Esophagus muscularis mucosa (tissue), 4 donors: ENCODE data around the gene NRGN. TPM values are rescaled to one million over a fixed set of nuclear protein-coding genes. Genes with fewer than 3 reads are reported as not detected.

Experiments used
- DNase-seq: peaks from one replicate; pipeline ENCODE4 v3.0.0-alpha.2; 2017; ENCODE audit errors: extremely low spot score
- H3K27ac ChIP-seq, 4 donors: fragments of 200-600 bp; sonication (generic); replicated peaks in 1 of 4; 1 replicate in 3 of 4; 2 replicates in 1 of 4; pipeline ENCODE4 v1.5.1; 2016 to 2019; ENCODE audit warnings: mild to moderate bottlenecking in 1 of 4
- H3K27me3 ChIP-seq, 4 donors: fragments of 200-600 bp; sonication (generic); one replicate each; pipeline versions ENCODE4 v1.5.1 to v1.6.0; 2016 to 2019
- H3K36me3 ChIP-seq, 4 donors: fragments of 200-600 bp; sonication (generic); one replicate each; pipeline ENCODE4 v1.5.1; 2016 to 2019
- H3K4me1 ChIP-seq, 4 donors: fragments of 200-600 bp; sonication (generic); one replicate each; pipeline ENCODE4 v1.5.1; 2016 to 2019
- H3K4me3 ChIP-seq, 4 donors: fragments of 200-600 bp; sonication (generic); 1 replicate in 2 of 4; 2 replicates in 2 of 4; pipeline ENCODE4 v1.5.1; 2016 to 2019; ENCODE audit warnings: mild to moderate bottlenecking in 4 of 4, moderate library complexity in 1 of 4
- H3K9me3 ChIP-seq, 4 donors: fragments of 200-600 bp; sonication (generic); 1 replicate in 3 of 4; 2 replicates in 1 of 4; pipeline ENCODE4 v1.5.1; 2016 to 2019
- CTCF ChIP-seq, 3 experiments: fragments of 200-600 bp in 2 of 3; fragments of 450-650 bp in 1 of 3; sonication (generic) in 2 of 3; IDR thresholded peaks; one replicate each; pipeline ENCODE4 v1.5.1; 2017 to 2019; ENCODE audit warnings: antibody characterized with exemption in 3 of 3, mild to moderate bottlenecking in 2 of 3, moderate library complexity in 1 of 3
- EP300 ChIP-seq: sonication (generic); formaldehyde crosslinking; IDR thresholded peaks from one replicate; pipeline ENCODE4 v1.6.1; 2017; ENCODE audit warnings: antibody characterized with exemption
- POLR2A ChIP-seq: fragments of 450-650 bp; IDR thresholded peaks from one replicate; pipeline ENCODE4 v1.6.1; 2017; ENCODE audit warnings: antibody characterized with exemption, moderate library complexity, mild to moderate bottlenecking, low read depth
- POLR2AphosphoS5 ChIP-seq, 2 donors: sonication (generic); formaldehyde crosslinking; IDR thresholded peaks; one replicate each; pipeline ENCODE4 v1.6.1; 2017; ENCODE audit warnings: antibody characterized with exemption in 2 of 2
- WGBS: methylation state at CpG from one replicate; pipeline ENCODE4 v1.1.5; 2018; 5-methylcytosine and 5-hydroxymethylcytosine counted together
- intact Hi-C: fragments of 100-400 bp; cut with DNase I; formaldehyde crosslinking; loops from one replicate; pipeline ENCODE4 v1.15.1; 2023
- total RNA-seq, 4 donors: library from RNA; depleted of rRNA; stranded (reverse); fragments of >200 nt; gene quantifications; one replicate each; pipeline versions ENCODE4 v1.1.0 to v1.2.1, GENCODE V29; 2016

NRGN gene
- total RNA-seq, 4 donors from 2014 or later: 1.4 to 2.3 (median 1.6) TPM

GRCh38 chr11:124745835-124746620 is 6.3 kb downstream of the NRGN start:
- Histone ChIP-seq H3K36me3 (peaks cover 0 to 6% (median 0%) of the 10 kb centered on the region in 4 donors), H3K9me3 (no peaks in the 10 kb centered on the region), H3K4me3 (peak overlapping the region; percentile 51 to 62 (median 53)), H3K27ac (peak overlapping the region; percentile 29 to 56 (median 48)), H3K27me3 (peaks cover 0 to 100% (median 39%) of the 10 kb centered on the region in 4 donors), H3K4me1 (peaks cover 35 to 40% (median 38%) of the 10 kb centered on the region in 4 donors)
- intact Hi-C loops: no loop called here
- no peak for DNase-seq
- WGBS: 14% methylated on average over 37 of the region's 41 CpGs
- TF ChIP-seq POLR2A: no peak
- TF ChIP-seq EP300: no peak
- TF ChIP-seq POLR2AphosphoS5 (IDR thresholded peaks at IDR 0.05): no peak
- no peak for TF ChIP-seq CTCF (IDR thresholded peaks at IDR 0.05)

- WGBS: 2% methylated on average over 21 of the region's 37 CpGs
- peak overlapping the region; percentile 51 to 62 (median 53) for H3K4me3 ChIP-seq
- H3K27ac ChIP-seq: peak overlapping the region; percentile 29 to 56 (median 48)
- H3K4me1 ChIP-seq: peaks cover 38 to 44% (median 43%) of the 10 kb centered on the region in 4 donors
- TF ChIP-seq POLR2A (no peak), POLR2AphosphoS5 (IDR thresholded peaks at IDR 0.05) (peak; percentile 63 to 79), EP300 (no peak), CTCF (IDR thresholded peaks at IDR 0.05) (peak in 2 of 3 experiments; percentile 32 to 34)
- peaks cover 0 to 100% (median 41%) of the 10 kb centered on the region in 4 donors for H3K27me3 ChIP-seq
- H3K36me3 ChIP-seq: peaks cover 0 to 13% (median 0%) of the 10 kb centered on the region in 4 donors
- intact Hi-C loops: no loop called here
- no peaks in the 10 kb centered on the region for H3K9me3 ChIP-seq
- DNase-seq: no peak
These were observed 7.0 kb downstream of the NRGN start for GRCh38 chr11:124746621-124747243.

GRCh38 chr11:124747406-124748099 is 7.8 kb downstream of the NRGN start:
- Histone ChIP-seq H3K4me1 (peaks cover 41 to 51% (median 47%) of the 10 kb centered on the region in 4 donors), H3K4me3 (peak overlapping the region in 1 of 4 donors; percentile 53), H3K9me3 (no peaks in the 10 kb centered on the region), H3K36me3 (peaks cover 0 to 20% (median 0%) of the 10 kb centered on the region in 4 donors), H3K27me3 (peaks cover 0 to 100% (median 44%) of the 10 kb centered on the region in 4 donors), H3K27ac (peak overlapping the region in 3 of 4 donors; percentile 43 to 56 (median 45))
- 66% methylated on average over 14 of the region's 14 CpGs for WGBS
- intact Hi-C loops: no loop called here
- DNase-seq: no peak
- TF ChIP-seq CTCF (IDR thresholded peaks at IDR 0.05) (no peak), POLR2AphosphoS5 (IDR thresholded peaks at IDR 0.05) (no peak), EP300 (no peak), POLR2A (no peak)

GRCh38 chr11:124748100-124748418 is 8.3 kb downstream of the NRGN start:
- H3K4me3 ChIP-seq: no peak overlapping the region
- H3K4me1 ChIP-seq: peaks cover 44 to 56% (median 49%) of the 10 kb centered on the region in 4 donors
- H3K27me3 ChIP-seq: peaks cover 0 to 99% (median 43%) of the 10 kb centered on the region in 4 donors
- intact Hi-C loops: no loop called here
- H3K36me3 ChIP-seq: peaks cover 0 to 25% (median 0%) of the 10 kb centered on the region in 4 donors
- 55% methylated on average over 7 of the region's 7 CpGs for WGBS
- TF ChIP-seq EP300 (no peak), CTCF (IDR thresholded peaks at IDR 0.05) (no peak), POLR2AphosphoS5 (IDR thresholded peaks at IDR 0.05) (no peak), POLR2A (no peak)
- H3K27ac ChIP-seq: peak overlapping the region in 3 of 4 donors; percentile 18 to 45 (median 34)
- no peaks in the 10 kb centered on the region for H3K9me3 ChIP-seq
- no peak for DNase-seq
